Measurements from ENCODE around the gene PFDN4. TPM values are rescaled to one million over a fixed set of nuclear protein-coding genes. Genes with fewer than 3 reads are reported as not detected.
A peak's percentile ranks its signal among the peaks of the same experiment; 100 is the strongest.

The PFDN4 gene
- total and polyA plus RNA-seq, 2 experiments from 2014 or later: 56.9 to 75.5 TPM

DNA sequence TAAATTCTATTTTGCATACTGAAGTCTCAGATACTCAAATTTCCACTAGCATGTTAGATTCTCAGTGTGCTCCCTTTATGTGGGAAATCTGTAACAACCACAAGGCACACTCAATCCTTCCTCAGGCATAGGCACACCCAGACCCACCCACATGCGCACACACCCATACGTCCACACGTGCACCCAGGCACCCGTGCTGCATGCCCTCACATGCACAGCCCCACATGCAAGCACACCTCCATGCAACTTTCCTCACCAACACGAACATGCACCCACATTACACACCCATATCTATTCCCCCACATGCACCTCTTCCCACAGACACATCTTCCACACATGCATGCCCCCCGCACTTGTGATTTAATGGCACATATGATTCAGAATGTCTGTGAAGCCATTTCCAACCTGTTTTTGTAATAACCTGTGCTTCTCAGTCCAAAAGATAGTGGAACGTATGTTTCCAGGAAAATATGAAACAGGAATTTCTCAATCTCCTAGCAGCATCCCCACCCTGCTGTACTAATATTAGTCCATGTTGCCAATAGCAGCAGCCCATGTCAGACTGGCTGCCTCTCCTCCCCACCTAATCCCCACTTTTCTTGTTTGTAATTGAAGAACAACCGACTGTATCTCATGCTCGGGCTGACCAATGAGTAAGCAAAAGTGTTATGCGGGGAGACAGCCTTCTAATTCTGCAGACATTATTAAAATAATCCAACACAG lies 22.8 kb upstream of the PFDN4 start:
- TF ChIP-seq, protein P1, sequence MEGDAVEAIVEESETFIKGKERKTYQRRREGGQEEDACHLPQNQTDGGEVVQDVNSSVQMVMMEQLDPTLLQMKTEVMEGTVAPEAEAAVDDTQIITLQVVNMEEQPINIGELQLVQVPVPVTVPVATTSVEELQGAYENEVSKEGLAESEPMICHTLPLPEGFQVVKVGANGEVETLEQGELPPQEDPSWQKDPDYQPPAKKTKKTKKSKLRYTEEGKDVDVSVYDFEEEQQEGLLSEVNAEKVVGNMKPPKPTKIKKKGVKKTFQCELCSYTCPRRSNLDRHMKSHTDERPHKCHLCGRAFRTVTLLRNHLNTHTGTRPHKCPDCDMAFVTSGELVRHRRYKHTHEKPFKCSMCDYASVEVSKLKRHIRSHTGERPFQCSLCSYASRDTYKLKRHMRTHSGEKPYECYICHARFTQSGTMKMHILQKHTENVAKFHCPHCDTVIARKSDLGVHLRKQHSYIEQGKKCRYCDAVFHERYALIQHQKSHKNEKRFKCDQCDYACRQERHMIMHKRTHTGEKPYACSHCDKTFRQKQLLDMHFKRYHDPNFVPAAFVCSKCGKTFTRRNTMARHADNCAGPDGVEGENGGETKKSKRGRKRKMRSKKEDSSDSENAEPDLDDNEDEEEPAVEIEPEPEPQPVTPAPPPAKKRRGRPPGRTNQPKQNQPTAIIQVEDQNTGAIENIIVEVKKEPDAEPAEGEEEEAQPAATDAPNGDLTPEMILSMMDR (IDR thresholded peaks at IDR 0.05; ENCODE audit: low read depth, low read length): no peak

DNA sequence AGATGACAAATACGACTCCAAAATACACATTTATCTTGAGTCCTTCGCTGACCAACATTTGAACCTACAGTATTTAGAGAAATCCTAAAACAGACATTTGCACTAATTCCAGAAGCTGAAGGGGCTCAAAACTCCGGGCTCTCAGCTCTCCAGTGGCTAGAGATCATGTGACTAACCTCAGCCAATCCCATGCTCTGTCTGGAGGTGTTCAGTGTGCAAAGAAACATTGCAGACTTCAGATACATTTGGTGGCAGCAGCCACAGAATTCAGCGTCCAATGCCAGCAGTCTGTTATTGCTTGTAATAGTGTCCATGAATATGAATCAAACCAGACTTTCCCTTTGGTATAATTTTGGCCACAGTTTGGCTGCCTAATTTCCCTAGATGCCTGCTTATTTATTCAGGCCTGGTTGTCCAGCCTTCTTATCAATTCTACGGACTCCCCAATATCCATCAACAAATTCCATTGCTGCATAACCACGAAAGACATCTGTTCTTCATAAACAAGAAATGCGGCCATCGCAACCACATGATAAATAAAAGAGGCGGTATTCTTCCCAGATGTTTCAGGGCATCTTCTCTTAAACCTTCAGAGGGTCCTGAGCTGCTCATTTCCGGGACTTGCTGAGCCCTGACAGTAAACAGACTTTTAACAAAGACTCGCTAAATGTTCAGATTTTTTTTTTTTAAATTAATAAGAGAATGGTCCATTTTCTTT lies 19.6 kb upstream of the PFDN4 start:
- Histone ChIP-seq H3K4me1 (ENCODE audit: low read depth) (no peaks in the 10 kb centered on the region), H3K4me3 (no peak overlapping the region), H3K36me3 (no peaks in the 10 kb centered on the region), H3K27ac (no peak overlapping the region), H3K27me3 (no peaks in the 10 kb centered on the region), H3K9me3 (ENCODE audit: low read depth) (no peaks in the 10 kb centered on the region)
- no peak for DNase-seq (ENCODE audit: low read depth in 1 of 2, low spot score in 1 of 2)
- TF ChIP-seq, protein P1 (IDR thresholded peaks at IDR 0.05; ENCODE audit: low read depth, low read length): no peak

More for the DNA sequence above, 22.8 kb upstream of the PFDN4 start:
- no peak for DNase-seq (ENCODE audit: low read depth in 1 of 2, low spot score in 1 of 2)
- no peak overlapping the region for H3K4me3 ChIP-seq
- no peak overlapping the region for H3K27ac ChIP-seq
- no peaks in the 10 kb centered on the region for H3K4me1 ChIP-seq (ENCODE audit: low read depth)
- H3K9me3 ChIP-seq (ENCODE audit: low read depth): no peaks in the 10 kb centered on the region
- H3K36me3 ChIP-seq: no peaks in the 10 kb centered on the region
- H3K27me3 ChIP-seq: peaks cover 3% of the 10 kb centered on the region

DNA sequence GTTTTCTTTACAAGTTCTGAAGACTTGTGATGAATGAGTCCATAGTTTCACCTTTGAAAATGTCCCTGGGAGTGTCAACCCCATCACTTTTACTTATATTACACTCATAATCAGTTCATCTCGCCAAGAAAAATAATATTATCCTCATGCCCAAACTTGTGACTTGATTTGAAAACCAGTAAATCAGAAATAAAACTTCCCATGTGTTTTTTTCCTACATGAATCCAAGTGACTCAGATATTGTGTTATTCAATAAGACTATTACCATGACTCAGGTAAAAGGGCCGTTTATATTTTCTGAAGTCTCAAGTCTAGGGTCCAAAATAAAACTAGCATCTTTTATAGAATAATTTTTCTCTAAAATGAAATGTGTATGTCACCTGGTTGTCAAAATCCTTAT lies 18.3 kb upstream of the PFDN4 start:
- Histone ChIP-seq H3K27me3 (no peaks in the 10 kb centered on the region), H3K27ac (no peak overlapping the region), H3K4me1 (ENCODE audit: low read depth) (no peaks in the 10 kb centered on the region), H3K36me3 (no peaks in the 10 kb centered on the region), H3K4me3 (no peak overlapping the region), H3K9me3 (ENCODE audit: low read depth) (no peaks in the 10 kb centered on the region)
- DNase-seq (ENCODE audit: low read depth in 1 of 2, low spot score in 1 of 2): no peak
- TF ChIP-seq, protein P1 (IDR thresholded peaks at IDR 0.05; ENCODE audit: low read depth, low read length): no peak

DNA sequence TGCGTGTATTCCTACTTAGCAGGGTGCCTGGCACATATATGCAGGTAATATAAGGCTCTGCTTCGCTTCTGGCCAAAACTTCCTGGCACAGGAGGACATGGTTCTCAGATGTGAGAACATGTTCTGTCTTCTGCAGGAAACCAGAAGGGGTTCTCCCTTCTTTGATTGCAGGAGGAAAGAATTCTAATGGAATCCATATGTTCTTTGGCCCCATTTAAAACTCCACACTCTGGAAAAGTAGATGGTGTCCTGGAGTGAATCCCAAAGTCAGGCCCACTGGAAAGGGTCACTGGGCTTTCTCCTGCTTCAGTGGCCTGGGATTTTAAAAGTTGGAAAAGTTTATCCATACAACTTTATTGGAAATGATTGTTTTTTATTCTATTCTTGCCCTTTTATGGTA lies 17.7 kb upstream of the PFDN4 start:
- TF ChIP-seq, protein P1 (IDR thresholded peaks at IDR 0.05; ENCODE audit: low read depth, low read length): no peak

DNA sequence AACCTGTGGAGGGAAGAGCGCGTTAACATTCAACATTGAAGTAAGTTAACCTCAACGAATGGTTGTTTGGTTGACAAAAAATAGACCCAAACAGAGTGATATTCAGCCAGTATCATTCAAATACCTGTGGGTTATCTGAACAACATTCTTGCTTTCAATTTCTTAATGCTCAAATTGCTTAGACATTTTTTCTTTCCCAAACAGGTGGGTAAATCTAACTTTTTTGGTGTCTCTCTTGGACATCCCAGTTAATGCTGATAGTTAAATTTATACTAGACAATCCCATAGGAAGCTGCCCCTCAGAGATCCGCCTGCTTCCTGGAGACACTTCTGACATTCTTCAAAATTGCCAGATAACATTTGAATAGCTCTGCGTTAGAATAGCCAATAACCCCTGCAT lies 14.1 kb upstream of the PFDN4 start:
- Histone ChIP-seq H3K36me3 (no peaks in the 10 kb centered on the region), H3K9me3 (ENCODE audit: low read depth) (no peaks in the 10 kb centered on the region), H3K4me3 (no peak overlapping the region), H3K4me1 (ENCODE audit: low read depth) (no peaks in the 10 kb centered on the region), H3K27ac (no peak overlapping the region), H3K27me3 (no peaks in the 10 kb centered on the region)
- no peak for DNase-seq (ENCODE audit: low read depth in 1 of 2, low spot score in 1 of 2)
- TF ChIP-seq, protein P1 (IDR thresholded peaks at IDR 0.05; ENCODE audit: low read depth, low read length): no peak

More for the DNA sequence above, 17.7 kb upstream of the PFDN4 start:
- Histone ChIP-seq H3K9me3 (ENCODE audit: low read depth) (no peaks in the 10 kb centered on the region), H3K4me3 (no peak overlapping the region), H3K4me1 (ENCODE audit: low read depth) (no peaks in the 10 kb centered on the region), H3K36me3 (no peaks in the 10 kb centered on the region), H3K27ac (no peak overlapping the region), H3K27me3 (no peaks in the 10 kb centered on the region)
- DNase-seq (ENCODE audit: low read depth in 1 of 2, low spot score in 1 of 2): peak in 1 of 2 donors; percentile 7
